Fibroblast of the aortic adventitia (primary cell): ENCODE results near the gene DESI2. TPM values are rescaled to one million over a fixed set of nuclear protein-coding genes. Genes with fewer than 3 reads are reported as not detected.

Experiments used
- DNase-seq: peaks from one replicate; pipeline ENCODE4 v3.0.0-alpha.2; 2010; ENCODE audit warnings: low read depth
- H3K4me3 ChIP-seq: 2 replicates; pipeline ENCODE4 v1.5.1; 2011; ENCODE audit warnings: low read depth, mild to moderate bottlenecking, control low read depth, low read length, moderate library complexity
- small RNA-seq: library from RNA; depleted of rRNA; stranded (forward); fragments of <200 nt; gene quantifications from one replicate; pipeline ENCODE3, GENCODE V24; 2012
- total RNA-seq: library from RNA; depleted of rRNA; stranded (reverse); fragments of >200 nt; gene quantifications from 2 replicates; pipeline ENCODE4 v1.2.3, GENCODE V29; 2012; ENCODE audit warnings: low replicate concordance
- TF ChIP-seq, protein P1 (sequence below): IDR thresholded peaks from 2 replicates; pipeline ENCODE4 v1.5.1; 2011; ENCODE audit warnings: mild to moderate bottlenecking, low read length, control low read depth, inconsistent platforms; ENCODE audit not compliant: insufficient read depth

Gene DESI2
- total RNA-seq, 1 donor, result 54.7 TPM

DNA sequence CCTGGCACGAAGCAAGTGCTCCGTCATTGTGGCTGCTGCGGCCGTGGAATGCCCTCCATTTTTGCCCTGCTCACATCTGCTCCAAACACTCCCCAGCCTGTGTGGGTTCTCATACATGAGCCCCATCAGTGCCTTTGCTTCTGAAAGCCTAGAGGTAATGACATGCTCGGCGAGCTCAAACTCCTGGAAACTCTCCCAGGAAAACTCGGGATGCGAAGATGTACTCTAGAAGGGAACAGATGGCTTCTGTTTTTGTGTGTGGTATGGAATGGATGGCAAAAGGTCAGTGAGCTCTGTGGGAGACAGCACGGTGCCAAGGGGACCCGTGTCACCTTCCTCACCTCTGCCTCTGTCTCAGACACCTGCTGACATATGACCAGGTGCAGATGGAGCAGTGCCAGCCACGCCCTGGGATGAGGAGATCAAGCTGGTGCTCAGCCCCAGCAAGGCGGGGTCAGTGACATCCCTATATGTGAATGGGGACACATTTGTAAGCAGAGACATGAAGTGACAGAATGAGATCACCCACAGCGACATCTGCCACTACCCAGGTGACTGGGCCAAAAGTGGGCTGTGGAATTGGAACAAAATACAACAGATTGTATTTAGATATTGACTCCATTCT, 98.5 kb downstream of the DESI2 start:
- DNase-seq, result no peak
- TF ChIP-seq, protein P1, sequence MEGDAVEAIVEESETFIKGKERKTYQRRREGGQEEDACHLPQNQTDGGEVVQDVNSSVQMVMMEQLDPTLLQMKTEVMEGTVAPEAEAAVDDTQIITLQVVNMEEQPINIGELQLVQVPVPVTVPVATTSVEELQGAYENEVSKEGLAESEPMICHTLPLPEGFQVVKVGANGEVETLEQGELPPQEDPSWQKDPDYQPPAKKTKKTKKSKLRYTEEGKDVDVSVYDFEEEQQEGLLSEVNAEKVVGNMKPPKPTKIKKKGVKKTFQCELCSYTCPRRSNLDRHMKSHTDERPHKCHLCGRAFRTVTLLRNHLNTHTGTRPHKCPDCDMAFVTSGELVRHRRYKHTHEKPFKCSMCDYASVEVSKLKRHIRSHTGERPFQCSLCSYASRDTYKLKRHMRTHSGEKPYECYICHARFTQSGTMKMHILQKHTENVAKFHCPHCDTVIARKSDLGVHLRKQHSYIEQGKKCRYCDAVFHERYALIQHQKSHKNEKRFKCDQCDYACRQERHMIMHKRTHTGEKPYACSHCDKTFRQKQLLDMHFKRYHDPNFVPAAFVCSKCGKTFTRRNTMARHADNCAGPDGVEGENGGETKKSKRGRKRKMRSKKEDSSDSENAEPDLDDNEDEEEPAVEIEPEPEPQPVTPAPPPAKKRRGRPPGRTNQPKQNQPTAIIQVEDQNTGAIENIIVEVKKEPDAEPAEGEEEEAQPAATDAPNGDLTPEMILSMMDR, result no peak
- H3K4me3 ChIP-seq, result no peak overlapping the region

- no peak for DNase-seq
- no peak overlapping the region for H3K4me3 ChIP-seq
- TF ChIP-seq, protein P1, result no peak
Measured at GRCh38 chr1:244755673-244756072, 102.7 kb downstream of the DESI2 start.

GRCh38 chr1:244757091-244757939, 104.4 kb downstream of the DESI2 start:
- TF ChIP-seq, protein P1, result no peak
- peak; percentile 66 for DNase-seq
- H3K4me3 ChIP-seq, result no peak overlapping the region

Small RNA genes within 50 kb of the gene (small RNA-seq; reads per million reads assigned to genes)
- gene AL451007.1, result not detected

Other genes with a start within 250 kb of the DESI2 start
- 51.2 and 60.8 TPM in 2 replicates for gene ADSS2, start 201.2 kb upstream of the DESI2 start, total RNA-seq
- gene CATSPERE, start 191.9 kb upstream of the DESI2 start, total RNA-seq, result 0.49 and 1.1 TPM in 2 replicates
- gene COX20, start 182.5 kb downstream of the DESI2 start, total RNA-seq, result 44.2 and 98.5 TPM in 2 replicates
- gene HNRNPU, start 211.4 kb downstream of the DESI2 start, total RNA-seq, result 348 and 773 TPM in 2 replicates